SK-N-SH treated with all-trans-retinoic acid at 6 μM for 48 hours (cell line): Measurements from ENCODE around the gene RETREG1.

Experiments used
- ATAC-seq: fragments of 200-7000 bp; cut with Tn5 transposase; 3 replicates; pipeline ENCODE4 v1.9.1; 2020; ENCODE audit warnings: mild to moderate bottlenecking, moderate library complexity
- ARNTL ChIP-seq: fragments of 450-650 bp; formaldehyde crosslinking; IDR thresholded peaks from 2 replicates; pipeline ENCODE4 v1.5.0; 2020; ENCODE audit warnings: low read depth, mild to moderate bottlenecking, moderate library complexity, borderline replicate concordance
- CSDC2 ChIP-seq: fragments of 250-450 bp; sonication (Bioruptor Pico); IDR thresholded peaks from 2 replicates; pipeline ENCODE4 v1.5.0; 2020; ENCODE audit warnings: mild to moderate bottlenecking, moderate library complexity
- ESRRG ChIP-seq: fragments of 250-450 bp; sonication (Bioruptor Pico); IDR thresholded peaks from 2 replicates; pipeline ENCODE4 v1.6.1; 2021; ENCODE audit warnings: mild to moderate bottlenecking
- GLIS3 ChIP-seq: fragments of 250-450 bp; sonication (Bioruptor Pico); IDR thresholded peaks from 2 replicates; pipeline ENCODE4 v1.5.0; 2020; ENCODE audit warnings: mild to moderate bottlenecking, moderate library complexity
- ISL1 ChIP-seq: fragments of 250-450 bp; sonication (Bioruptor Pico); IDR thresholded peaks from 2 replicates; pipeline ENCODE4 v2.1.2; 2022; ENCODE audit warnings: mild to moderate bottlenecking, moderate library complexity
- OSR1 ChIP-seq: fragments of 250-450 bp; sonication (Bioruptor Pico); IDR thresholded peaks from 2 replicates; pipeline ENCODE4 v1.8.0; 2022; ENCODE audit warnings: moderate library complexity, mild to moderate bottlenecking, inconsistent platforms
- PPARA ChIP-seq: fragments of 250-450 bp; sonication (Bioruptor Pico); IDR thresholded peaks from 2 replicates; pipeline ENCODE4 v1.5.0; 2020; ENCODE audit warnings: mild to moderate bottlenecking, borderline replicate concordance
- RARB ChIP-seq: fragments of 250-450 bp; sonication (Bioruptor Pico); IDR thresholded peaks from 2 replicates; pipeline ENCODE4 v1.8.0; 2021; ENCODE audit warnings: mild to moderate bottlenecking, moderate library complexity
- SNAI2 ChIP-seq: fragments of 250-450 bp; sonication (Bioruptor Pico); IDR thresholded peaks from 2 replicates; pipeline ENCODE4 v1.5.0; 2020; ENCODE audit warnings: mild to moderate bottlenecking, moderate library complexity
- TCF4 ChIP-seq: fragments of 250-450 bp; sonication (Bioruptor Pico); IDR thresholded peaks from 2 replicates; pipeline ENCODE4 v1.8.0; 2021; ENCODE audit warnings: mild to moderate bottlenecking, moderate library complexity, borderline replicate concordance
- TOX ChIP-seq: fragments of 250-450 bp; sonication (Bioruptor Pico); IDR thresholded peaks from 2 replicates; pipeline ENCODE4 v1.8.0; 2021; ENCODE audit warnings: mild to moderate bottlenecking, moderate library complexity, borderline replicate concordance
- ZFP3 ChIP-seq: fragments of 250-450 bp; sonication (Bioruptor Pico); IDR thresholded peaks from 2 replicates; pipeline ENCODE4 v1.5.0; 2020; ENCODE audit warnings: mild to moderate bottlenecking, moderate library complexity
- ZFP30 ChIP-seq: fragments of 450-650 bp; formaldehyde crosslinking; IDR thresholded peaks from 2 replicates; pipeline ENCODE4 v1.5.0; 2022; ENCODE audit warnings: mild to moderate bottlenecking, moderate library complexity
- ZNF70 ChIP-seq: fragments of 450-650 bp; formaldehyde crosslinking; IDR thresholded peaks from 2 replicates; pipeline ENCODE4 v1.5.0; 2020; ENCODE audit warnings: mild to moderate bottlenecking, moderate library complexity
- ZNF8 ChIP-seq: fragments of 450-650 bp; formaldehyde crosslinking; IDR thresholded peaks from 2 replicates; pipeline ENCODE4 v1.5.0; 2020; ENCODE audit warnings: mild to moderate bottlenecking, moderate library complexity
- TF ChIP-seq, protein P1 (sequence below): fragments of 250-450 bp; sonication (Bioruptor Pico); IDR thresholded peaks from 2 replicates; pipeline ENCODE4 v1.5.1; 2021; ENCODE audit warnings: mild to moderate bottlenecking, moderate library complexity
- TF ChIP-seq, protein P2 (sequence below): fragments of 250-450 bp; sonication (Bioruptor Pico); IDR thresholded peaks from 2 replicates; pipeline ENCODE4 v1.5.1; 2020; ENCODE audit warnings: low read depth, mild to moderate bottlenecking, moderate library complexity
- TF ChIP-seq, protein P3 (sequence below): fragments of 250-450 bp; sonication (Bioruptor Pico); IDR thresholded peaks from 2 replicates; pipeline ENCODE4 v1.8.0; 2021; ENCODE audit warnings: low read depth, mild to moderate bottlenecking, moderate library complexity, borderline replicate concordance
- TF ChIP-seq, protein P4 (sequence below): fragments of 250-450 bp; sonication (Bioruptor Pico); IDR thresholded peaks from 2 replicates; pipeline ENCODE4 v1.5.0; 2020; ENCODE audit warnings: mild to moderate bottlenecking, moderate library complexity
- TF ChIP-seq, protein P5 (sequence below): fragments of 250-450 bp; sonication (Bioruptor Pico); IDR thresholded peaks from 2 replicates; pipeline ENCODE4 v1.8.0; 2020; ENCODE audit warnings: mild to moderate bottlenecking, moderate library complexity, borderline replicate concordance

RETREG1 gene

DNA sequence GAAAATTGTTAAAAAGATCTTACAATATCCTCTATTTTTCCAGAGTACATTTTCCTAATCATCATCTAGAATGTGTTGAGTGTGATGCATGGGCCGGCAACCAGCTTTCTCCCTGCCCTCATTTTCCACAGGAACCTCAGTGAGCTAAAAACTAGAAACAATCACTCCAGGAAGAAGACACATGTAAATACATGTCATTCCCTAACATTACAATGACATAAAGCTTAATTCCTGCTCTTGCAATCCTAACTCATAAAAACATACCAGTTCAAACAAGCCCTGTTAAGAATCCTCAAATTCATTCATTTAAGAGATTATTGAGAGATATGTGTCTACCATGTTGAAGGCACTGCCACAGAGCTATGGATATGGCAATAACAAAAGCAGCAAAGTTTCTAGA is 132.7 kb downstream of the RETREG1 start (continued):
- no peak for TF ChIP-seq ZNF8
- TF ChIP-seq, protein P1, sequence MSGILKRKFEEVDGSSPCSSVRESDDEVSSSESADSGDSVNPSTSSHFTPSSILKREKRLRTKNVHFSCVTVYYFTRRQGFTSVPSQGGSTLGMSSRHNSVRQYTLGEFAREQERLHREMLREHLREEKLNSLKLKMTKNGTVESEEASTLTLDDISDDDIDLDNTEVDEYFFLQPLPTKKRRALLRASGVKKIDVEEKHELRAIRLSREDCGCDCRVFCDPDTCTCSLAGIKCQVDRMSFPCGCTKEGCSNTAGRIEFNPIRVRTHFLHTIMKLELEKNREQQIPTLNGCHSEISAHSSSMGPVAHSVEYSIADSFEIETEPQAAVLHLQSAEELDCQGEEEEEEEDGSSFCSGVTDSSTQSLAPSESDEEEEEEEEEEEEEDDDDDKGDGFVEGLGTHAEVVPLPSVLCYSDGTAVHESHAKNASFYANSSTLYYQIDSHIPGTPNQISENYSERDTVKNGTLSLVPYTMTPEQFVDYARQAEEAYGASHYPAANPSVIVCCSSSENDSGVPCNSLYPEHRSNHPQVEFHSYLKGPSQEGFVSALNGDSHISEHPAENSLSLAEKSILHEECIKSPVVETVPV (CRISPR knock-in tag), result no peak

DNA sequence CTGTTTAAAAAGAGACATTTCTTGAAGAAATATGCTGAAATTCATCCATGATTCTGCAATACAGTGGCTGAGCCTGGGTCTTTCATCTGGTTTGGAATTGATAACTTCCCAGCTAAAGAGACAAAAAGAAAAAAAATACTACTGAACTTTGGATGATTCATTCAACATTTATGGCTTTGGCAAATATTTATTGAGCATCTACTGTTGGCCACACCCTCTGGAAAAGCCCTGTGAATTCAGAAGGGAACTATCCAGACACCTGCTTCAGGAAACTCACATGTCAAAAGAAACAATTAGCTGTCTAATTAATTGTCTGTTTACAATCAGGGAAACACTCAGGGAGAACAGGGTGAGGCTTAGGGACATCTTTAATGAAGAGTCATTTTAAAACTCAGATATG is 133.4 kb downstream of the RETREG1 start:
- no peak for TF ChIP-seq PPARA (CRISPR knock-in tag)
- TF ChIP-seq, protein P2, sequence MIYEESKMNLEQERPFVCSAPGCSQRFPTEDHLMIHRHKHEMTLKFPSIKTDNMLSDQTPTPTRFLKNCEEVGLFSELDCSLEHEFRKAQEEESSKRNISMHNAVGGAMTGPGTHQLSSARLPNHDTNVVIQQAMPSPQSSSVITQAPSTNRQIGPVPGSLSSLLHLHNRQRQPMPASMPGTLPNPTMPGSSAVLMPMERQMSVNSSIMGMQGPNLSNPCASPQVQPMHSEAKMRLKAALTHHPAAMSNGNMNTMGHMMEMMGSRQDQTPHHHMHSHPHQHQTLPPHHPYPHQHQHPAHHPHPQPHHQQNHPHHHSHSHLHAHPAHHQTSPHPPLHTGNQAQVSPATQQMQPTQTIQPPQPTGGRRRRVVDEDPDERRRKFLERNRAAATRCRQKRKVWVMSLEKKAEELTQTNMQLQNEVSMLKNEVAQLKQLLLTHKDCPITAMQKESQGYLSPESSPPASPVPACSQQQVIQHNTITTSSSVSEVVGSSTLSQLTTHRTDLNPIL (CRISPR knock-in tag), result no peak
- TF ChIP-seq SNAI2 (CRISPR knock-in tag), result no peak
- no peak for TF ChIP-seq ZFP30 (CRISPR knock-in tag)
- TF ChIP-seq, protein P3, sequence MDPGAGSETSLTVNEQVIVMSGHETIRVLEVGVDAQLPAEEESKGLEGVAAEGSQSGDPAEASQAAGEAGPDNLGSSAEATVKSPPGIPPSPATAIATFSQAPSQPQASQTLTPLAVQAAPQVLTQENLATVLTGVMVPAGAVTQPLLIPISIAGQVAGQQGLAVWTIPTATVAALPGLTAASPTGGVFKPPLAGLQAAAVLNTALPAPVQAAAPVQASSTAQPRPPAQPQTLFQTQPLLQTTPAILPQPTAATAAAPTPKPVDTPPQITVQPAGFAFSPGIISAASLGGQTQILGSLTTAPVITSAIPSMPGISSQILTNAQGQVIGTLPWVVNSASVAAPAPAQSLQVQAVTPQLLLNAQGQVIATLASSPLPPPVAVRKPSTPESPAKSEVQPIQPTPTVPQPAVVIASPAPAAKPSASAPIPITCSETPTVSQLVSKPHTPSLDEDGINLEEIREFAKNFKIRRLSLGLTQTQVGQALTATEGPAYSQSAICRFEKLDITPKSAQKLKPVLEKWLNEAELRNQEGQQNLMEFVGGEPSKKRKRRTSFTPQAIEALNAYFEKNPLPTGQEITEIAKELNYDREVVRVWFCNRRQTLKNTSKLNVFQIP (CRISPR knock-in tag), result no peak
- TF ChIP-seq ESRRG (CRISPR knock-in tag), result no peak
- no peak for TF ChIP-seq TCF4 (CRISPR knock-in tag)
- TF ChIP-seq TOX (CRISPR knock-in tag), result no peak
- TF ChIP-seq, protein P4, sequence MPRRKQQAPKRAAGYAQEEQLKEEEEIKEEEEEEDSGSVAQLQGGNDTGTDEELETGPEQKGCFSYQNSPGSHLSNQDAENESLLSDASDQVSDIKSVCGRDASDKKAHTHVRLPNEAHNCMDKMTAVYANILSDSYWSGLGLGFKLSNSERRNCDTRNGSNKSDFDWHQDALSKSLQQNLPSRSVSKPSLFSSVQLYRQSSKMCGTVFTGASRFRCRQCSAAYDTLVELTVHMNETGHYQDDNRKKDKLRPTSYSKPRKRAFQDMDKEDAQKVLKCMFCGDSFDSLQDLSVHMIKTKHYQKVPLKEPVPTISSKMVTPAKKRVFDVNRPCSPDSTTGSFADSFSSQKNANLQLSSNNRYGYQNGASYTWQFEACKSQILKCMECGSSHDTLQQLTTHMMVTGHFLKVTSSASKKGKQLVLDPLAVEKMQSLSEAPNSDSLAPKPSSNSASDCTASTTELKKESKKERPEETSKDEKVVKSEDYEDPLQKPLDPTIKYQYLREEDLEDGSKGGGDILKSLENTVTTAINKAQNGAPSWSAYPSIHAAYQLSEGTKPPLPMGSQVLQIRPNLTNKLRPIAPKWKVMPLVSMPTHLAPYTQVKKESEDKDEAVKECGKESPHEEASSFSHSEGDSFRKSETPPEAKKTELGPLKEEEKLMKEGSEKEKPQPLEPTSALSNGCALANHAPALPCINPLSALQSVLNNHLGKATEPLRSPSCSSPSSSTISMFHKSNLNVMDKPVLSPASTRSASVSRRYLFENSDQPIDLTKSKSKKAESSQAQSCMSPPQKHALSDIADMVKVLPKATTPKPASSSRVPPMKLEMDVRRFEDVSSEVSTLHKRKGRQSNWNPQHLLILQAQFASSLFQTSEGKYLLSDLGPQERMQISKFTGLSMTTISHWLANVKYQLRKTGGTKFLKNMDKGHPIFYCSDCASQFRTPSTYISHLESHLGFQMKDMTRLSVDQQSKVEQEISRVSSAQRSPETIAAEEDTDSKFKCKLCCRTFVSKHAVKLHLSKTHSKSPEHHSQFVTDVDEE (CRISPR knock-in tag), result no peak
- TF ChIP-seq ZFP3, result no peak
- no peak for TF ChIP-seq ZNF8
- no peak for TF ChIP-seq ARNTL (CRISPR knock-in tag)
- no peak for TF ChIP-seq ISL1 (CRISPR knock-in tag)
- no peak for TF ChIP-seq CSDC2 (CRISPR knock-in tag)
- no peak for TF ChIP-seq GLIS3 (CRISPR knock-in tag)
- no peak for ATAC-seq

DNA sequence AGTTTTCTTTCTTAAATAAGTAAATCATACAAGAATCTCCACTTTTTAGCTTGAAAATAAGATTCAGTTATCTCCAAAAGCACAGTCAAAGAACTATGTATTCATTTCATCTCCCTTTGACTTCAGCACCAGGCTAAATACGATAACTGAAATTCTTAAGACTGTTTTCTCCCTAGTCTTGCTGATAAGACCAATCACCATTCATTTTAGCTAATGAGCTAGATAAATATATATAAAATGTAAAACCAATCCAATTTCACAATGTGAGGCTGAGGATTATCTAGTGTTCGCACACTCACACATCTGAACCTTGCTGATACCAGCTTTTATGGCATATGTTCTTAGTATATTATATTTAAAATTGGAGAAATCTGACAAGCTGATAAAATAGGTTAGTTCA is 133.9 kb downstream of the RETREG1 start:
- no peak for ATAC-seq
- TF ChIP-seq, protein P5, sequence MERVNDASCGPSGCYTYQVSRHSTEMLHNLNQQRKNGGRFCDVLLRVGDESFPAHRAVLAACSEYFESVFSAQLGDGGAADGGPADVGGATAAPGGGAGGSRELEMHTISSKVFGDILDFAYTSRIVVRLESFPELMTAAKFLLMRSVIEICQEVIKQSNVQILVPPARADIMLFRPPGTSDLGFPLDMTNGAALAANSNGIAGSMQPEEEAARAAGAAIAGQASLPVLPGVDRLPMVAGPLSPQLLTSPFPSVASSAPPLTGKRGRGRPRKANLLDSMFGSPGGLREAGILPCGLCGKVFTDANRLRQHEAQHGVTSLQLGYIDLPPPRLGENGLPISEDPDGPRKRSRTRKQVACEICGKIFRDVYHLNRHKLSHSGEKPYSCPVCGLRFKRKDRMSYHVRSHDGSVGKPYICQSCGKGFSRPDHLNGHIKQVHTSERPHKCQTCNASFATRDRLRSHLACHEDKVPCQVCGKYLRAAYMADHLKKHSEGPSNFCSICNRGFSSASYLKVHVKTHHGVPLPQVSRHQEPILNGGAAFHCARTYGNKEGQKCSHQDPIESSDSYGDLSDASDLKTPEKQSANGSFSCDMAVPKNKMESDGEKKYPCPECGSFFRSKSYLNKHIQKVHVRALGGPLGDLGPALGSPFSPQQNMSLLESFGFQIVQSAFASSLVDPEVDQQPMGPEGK (CRISPR knock-in tag), result no peak
- no peak for TF ChIP-seq CSDC2 (CRISPR knock-in tag)
- TF ChIP-seq, all 23 proteins: peak for 0

DNA sequence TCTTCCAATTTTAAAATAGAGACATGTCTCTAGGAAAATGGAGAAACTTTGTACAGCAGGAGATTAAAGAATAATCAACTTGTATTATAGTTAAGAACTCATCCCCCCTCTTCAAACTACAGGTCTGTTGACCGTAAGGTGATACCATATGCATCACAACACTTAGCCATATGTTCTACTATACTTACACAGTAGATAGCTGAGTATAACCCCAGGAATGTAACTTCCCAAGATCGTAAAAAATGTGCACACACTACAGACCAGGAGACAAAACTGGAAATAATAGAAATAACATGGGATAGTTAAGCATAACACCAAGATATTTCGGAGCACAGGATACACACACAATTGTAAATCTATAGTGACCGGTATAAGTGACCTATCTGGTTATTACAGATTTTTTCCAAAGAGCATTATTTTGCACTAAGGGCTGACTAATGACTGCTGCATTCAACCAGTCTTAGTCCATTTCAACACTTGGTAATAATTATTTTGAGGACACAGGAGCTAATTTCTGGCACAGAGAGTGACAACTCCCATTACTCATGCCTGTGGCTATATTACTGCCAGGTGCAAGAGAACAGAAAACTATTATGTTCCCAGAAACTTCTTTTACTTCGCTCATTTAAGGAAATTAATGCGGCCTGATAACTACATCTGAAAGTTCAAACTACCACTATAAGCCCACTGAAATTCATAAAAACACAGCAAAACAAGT is 135.8 kb downstream of the RETREG1 start:
- ATAC-seq, result no peak
- TF ChIP-seq RARB (no peak), ESRRG (CRISPR knock-in tag) (no peak), ARNTL (CRISPR knock-in tag) (no peak), ZNF8 (no peak), PPARA (CRISPR knock-in tag) (no peak), ZFP3 (no peak), OSR1 (CRISPR knock-in tag) (no peak), TCF4 (CRISPR knock-in tag) (no peak), ZNF70 (CRISPR knock-in tag) (no peak), ZFP30 (CRISPR knock-in tag) (no peak), TOX (CRISPR knock-in tag) (no peak), ISL1 (CRISPR knock-in tag) (no peak)
- TF ChIP-seq, protein P1 (CRISPR knock-in tag), result no peak
- TF ChIP-seq, protein P2 (CRISPR knock-in tag), result no peak
- TF ChIP-seq, protein P3 (CRISPR knock-in tag), result no peak
